ENCODE measurements around the gene DEGS1.

DEGS1 gene
- total RNA-seq = 85.9 to 98.5 reads per million in 2 donors

DNA sequence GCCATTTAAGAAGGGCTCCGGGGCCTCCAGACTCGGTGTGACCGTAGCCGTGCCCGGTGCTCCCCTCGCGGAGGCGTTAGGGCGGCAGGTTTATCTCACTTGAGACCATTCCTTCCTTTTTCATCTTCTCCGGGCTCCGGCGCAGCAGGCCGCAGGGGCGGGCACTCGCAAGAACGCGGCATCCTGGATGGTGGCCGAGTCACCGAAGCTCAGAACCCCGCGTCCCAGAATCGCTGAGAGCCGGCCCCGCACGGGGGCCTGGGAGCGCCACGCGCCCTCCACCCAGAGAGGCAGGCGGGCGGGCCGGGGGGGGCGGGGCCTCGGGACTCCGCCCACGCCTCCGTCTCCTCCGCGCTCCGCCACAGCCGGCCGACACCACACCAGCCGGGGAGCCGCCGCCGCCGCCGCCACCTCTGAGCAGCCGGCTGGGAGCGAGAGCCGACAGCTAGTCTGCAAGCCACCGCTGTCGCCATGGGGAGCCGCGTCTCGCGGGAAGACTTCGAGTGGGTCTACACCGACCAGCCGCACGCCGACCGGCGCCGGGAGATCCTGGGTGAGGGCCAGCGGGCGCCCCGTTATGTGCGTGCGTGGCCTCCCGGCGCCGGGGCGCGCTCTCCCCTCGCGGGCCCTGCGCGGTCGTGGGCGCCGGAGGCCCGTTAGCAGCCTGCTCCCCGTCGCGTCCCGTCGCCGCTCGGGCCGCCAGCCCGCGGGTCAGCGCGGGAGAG lies at the start of gene DEGS1:
DEGS1 (plus strand) TSS at position 375 of the 725 bp plus-strand sequence; CDS start at position 472, 97 bp downstream.
- peak; percentile 63 to 92 (median 83) for DNase-seq

DNA sequence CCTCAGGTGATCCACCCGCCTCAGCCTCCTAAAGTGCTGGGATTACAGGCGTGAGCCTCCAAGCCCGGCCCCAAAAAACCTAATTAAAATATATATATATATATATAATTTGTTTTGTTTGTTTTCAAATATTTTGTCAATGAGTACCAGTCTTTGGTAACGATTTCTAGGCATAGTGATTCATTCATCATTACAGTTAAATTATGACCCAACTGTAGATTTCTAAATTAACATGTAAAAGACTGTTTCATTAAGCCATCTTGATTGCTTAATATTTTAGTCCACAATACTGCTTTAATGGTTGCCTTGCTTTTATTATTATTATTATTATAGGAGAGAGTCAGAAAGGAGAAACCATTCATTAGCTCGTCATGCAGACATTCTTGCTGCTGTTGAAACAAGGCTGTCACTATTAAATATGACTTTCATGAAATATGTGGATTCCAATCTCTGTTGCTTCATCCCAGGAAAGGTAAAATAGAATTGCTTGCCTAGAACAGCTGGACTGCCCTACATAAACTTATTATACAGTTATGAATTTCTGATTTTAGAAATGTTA lies 49.2 kb upstream of the DEGS1 start:
- no peak for DNase-seq

GRCh38 chr1:224137518-224137917 lies 45.5 kb upstream of the DEGS1 start:
- no peak for DNase-seq

DNA sequence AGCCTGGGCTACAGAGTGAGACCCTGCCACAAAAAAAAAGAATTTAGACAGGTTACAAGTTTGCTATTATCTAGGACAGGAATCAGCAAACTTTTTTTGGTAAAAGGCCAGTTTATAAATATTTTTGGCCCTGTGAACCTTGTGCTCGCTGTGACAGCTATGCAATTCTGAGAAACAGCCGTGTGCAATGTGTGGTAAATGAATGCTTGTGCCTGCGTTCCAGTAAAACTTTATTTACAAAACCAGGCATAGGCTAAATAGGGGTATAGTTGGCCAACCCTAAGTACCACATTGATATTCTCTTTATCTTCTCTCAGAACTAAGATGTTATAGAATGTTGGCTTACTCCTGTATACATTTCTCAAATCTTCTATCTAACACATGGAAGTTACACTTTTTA lies 44.8 kb upstream of the DEGS1 start:
- no peak for DNase-seq

DNA sequence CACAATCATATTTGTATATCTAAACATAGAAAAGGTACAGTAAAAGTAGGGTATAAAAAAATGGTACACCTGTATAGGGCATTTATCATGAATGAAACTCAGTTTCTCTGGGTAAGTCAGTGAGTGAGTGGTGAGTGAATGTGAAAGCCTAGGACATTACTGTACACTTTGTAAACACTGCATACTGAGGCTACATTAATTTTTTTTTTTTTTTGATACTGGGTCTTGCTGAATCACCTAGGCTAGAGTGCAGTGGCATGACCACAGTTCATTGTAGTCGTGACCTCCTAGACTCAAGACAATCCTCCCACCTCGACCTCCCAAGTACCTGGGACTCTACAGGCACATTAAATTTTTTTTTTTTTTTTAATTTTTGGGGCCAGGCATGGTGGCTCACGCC lies 41.3 kb upstream of the DEGS1 start:
- DNase-seq = no peak

- no peak for DNase-seq
Measured at GRCh38 chr1:224149709-224150108, 33.3 kb upstream of the DEGS1 start.

DNA sequence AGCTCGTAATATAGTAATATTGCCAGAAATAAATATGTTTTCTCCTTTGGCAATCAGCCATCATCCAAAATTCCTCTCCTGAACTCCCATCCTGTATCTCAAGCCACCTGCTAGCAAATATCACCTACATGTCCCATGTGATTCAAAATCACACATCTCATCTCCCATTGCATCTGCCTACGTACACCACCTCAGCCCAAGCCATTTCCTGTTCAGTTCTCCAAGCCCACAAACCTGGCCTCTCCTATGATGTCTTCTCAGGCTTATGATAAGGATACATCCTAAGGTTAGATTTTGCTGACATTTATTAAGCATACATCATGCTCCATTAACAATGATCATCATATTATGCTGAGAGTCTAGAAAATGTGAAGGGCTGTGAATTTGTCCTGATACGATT lies 31.9 kb upstream of the DEGS1 start:
- DNase-seq = peak in 1 of 5 experiments; percentile 56

DNA sequence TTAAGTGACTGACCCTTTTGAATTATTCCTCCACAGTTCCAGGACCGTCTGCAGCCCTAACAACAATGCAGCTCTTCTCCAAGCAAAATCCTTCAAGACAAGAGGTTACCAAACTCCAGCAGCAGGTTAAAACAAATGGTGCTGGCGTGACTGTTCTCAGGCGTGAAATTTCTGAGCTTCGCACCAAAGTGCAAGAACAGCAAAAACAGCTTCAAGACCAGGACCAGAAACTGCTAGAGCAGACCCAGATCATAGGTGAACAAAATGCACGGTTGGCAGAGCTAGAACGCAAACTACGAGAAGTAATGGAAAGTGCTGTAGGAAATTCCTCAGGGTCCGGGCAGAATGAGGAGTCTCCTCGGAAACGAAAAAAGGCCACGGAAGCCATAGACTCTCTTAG lies 25.7 kb upstream of the DEGS1 start:
- no peak for DNase-seq

DNA sequence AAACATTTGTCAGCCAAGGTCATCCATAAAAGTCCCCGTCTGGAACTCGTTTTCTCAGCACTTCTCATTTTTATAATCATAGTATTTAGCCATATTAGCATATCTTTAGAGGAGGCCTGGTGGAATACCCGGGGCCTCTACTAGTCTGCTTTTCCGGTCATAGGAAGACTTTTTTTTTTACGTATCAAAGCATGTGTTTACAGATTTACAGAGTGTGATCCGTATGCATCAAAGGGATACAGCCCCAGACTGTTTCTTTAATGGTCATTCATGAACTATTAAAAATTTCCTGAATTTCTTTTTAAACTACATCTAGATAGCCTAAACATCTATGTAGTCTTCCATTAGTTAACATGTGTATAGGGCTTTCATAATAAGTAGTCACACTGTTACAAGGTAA lies 23.5 kb upstream of the DEGS1 start:
- no peak for DNase-seq

DNA sequence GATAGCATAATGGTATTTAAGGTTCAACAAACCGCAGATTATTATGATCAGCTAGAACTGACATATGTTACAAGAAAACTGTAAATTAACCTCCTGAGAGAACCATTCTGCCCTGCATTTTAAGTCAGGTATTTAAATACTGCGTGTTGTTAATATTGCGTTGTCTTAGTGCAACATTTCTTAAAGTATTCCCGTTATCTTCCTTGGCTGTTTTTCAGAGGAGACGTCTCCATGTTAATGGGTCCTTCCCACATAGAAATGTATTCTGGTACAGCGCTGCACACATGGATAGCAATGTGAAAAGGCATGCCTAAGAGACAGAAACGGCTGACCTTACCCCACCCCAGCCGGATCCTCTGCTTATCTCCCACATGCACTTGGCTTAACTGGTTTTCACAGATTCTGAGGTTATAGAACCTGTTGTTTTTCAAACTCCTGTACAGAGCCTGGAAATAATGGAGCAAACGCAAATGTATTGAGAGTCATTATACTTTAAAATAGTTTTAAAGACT lies 22.8 kb upstream of the DEGS1 start:
- no peak for DNase-seq

DNA sequence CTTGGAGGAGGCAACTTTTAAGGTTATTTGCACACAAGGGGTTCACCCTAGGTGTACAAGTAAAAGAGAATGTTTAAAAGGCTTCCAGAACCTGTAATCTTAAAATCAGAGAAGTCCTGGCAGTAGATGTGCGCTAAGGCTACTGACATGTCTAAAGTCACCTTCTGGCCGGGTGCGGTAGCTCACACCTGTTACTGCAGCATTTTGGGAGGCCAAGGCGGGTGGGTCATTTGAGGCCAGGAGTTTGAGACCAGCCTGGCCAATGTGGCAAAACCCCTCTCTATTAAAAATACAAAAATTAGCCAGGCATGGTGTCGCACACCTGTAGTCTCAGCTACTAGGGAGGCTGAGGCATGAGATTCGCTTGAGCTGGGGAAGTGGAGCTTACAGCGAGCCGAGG lies 20.3 kb upstream of the DEGS1 start:
- no peak for DNase-seq

GRCh38 chr1:224163311-224163710 lies 19.7 kb upstream of the DEGS1 start:
- no peak for DNase-seq

- DNase-seq = peak in 2 of 5 experiments; percentile 44 to 93
Measured at GRCh38 chr1:224168859-224169380, 14.1 kb upstream of the DEGS1 start.

- DNase-seq = peak in 1 of 5 experiments; percentile 14
Measured at GRCh38 chr1:224169718-224170270, 13.2 kb upstream of the DEGS1 start.

DNA sequence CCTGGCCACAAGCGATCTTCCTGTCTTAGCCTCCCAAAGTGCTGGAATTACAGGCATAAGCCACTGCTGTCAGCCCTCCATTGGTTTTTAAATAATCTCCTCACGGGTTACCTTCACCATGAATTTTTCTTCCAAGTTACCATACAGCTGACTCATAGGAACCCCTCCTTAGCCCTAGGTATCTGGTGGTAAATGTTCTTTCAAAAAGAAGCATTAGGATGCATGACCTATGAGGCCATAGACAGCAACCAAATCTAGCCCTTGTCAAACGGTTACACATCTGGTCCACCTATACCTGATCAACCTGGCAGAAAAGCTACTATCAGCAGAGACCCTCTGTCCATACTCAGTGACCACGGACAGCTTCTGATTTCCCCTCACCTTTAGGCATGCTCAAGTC lies 12.7 kb upstream of the DEGS1 start:
- no peak for DNase-seq

GRCh38 chr1:224170748-224171478 lies 12.1 kb upstream of the DEGS1 start:
- peak in 3 of 5 experiments; percentile 24 to 77 (median 28) for DNase-seq

DNA sequence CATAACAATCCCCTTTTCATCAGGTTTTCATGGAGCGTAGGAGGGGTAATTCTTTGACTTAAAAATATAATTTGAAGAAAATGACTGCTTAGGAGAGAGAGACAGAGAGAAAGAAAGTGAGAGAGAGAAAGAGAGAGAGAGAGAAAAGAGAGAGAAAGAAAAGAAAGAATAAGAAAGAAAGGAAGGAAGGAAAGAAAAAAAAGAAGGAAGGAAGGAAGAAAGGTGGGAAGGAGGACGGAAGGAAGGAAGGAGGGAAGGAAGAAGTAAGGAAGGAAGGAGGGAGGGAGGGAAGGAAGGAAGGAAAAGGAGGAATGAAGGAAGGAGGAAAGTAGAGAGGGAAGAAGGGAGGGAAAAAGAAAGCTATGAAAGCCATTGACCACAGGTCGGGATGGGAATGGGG lies 10.8 kb upstream of the DEGS1 start:
- DNase-seq = no peak

GRCh38 chr1:224173523-224173922 lies 9.5 kb upstream of the DEGS1 start:
- no peak for DNase-seq

DNA sequence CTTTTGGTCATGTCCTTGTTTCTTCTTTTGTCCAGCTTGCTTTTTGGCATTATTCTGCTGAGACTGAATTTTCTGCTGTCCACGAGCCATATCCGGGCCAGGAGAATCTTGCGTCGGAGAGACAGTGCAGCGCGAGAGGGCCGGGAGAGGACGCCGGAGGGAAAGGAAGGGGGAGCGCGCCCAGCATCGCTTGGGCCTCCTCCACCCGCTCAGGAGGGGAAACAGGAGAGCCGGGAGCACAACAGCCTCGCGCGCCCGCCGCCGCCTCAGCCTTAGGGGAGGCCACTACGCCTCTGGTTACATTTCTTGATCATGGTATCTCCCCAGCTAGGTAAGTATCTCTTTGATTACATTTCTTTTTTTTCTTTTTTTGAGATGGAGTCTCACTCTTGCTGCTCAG lies 7.4 kb upstream of the DEGS1 start:
- peak in 1 of 5 experiments; percentile 56 for DNase-seq

DNA sequence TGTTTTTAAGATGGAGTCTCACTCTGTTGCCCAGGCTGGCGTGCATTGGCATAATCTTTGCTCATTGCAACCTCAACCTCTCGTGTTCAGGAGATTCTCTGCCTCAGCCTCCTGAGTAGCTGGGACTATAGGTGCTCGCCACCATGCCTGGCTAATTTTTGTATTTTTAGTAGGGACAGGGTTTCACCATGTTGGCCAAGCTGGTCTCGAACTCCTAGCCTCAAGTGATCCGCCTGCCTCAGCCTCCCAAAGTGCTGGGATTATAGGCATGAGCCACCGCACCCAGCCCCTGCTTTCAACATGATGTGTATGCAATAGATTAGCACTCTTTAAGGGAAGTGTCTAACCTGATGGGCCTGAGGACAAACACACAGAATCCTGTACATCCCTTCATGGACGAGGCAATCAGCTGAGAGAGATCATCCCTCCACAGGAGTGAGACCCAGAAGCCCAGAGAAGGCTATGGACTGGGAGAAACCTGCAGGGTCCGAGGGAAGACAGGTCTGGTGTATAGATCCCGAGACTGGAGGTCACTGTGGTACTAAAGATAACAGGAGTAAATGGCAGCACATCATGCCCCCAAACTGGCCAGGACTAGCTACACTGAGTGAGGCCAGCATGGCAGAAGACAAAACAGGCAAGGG lies 5.6 kb upstream of the DEGS1 start:
- DNase-seq = no peak

- no peak for DNase-seq
Measured at GRCh38 chr1:224178894-224179293, 4.1 kb upstream of the DEGS1 start.

DNA sequence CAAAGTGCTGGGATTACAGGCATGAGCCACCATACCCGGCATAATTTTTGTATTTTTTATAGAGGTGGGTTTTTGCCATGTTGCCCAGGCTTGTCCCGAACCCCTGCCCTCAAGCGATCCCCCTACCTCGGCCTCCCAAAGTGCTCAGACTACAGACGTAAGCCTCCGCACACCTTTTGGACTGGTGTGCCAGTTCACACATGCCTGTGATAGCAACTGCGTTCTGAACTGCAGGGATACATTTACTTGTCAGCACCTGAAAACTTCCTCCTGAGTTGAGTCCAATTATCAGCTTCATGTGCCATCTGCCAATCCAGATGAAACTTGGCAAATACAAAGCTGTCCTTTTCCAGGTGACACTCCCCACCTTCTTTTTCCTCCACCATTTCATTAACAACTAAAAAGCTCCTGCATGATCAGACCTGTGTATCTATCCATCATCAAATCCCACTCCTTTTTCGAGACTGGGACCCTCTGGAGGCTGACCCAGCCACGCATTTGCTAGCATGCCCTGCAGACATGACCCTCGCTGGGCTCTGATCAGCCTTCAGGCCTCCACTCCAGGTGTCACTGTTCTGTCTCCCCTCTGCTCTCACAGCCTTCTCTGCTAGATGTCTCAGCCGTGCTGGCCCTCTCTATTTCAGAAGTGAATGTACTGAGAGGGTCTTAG lies 2.1 kb upstream of the DEGS1 start:
- no peak for DNase-seq
